Thyroid gland (tissue), 4 donors: ENCODE measurements around the gene FRMD4A.

ENCODE experiments used
- POLR2A ChIP-seq, 2 donors: fragments of 450-650 bp; IDR thresholded peaks; one replicate each; pipeline ENCODE4 v1.6.1; 2017; ENCODE audit warnings: antibody characterized with exemption in 2 of 2, mild to moderate bottlenecking in 2 of 2, moderate library complexity in 1 of 2
- TF ChIP-seq, protein P1 (sequence below), 6 experiments: fragments of 200-600 bp in 3 of 6; fragments of 450-650 bp in 3 of 6; sonication (generic) in 3 of 6; IDR thresholded peaks; one replicate each; pipeline ENCODE4 v1.5.1; 2016 to 2019; ENCODE audit warnings: antibody characterized with exemption in 6 of 6, mild to moderate bottlenecking in 2 of 6, inconsistent platforms in 1 of 6, moderate library complexity in 1 of 6

DNA sequence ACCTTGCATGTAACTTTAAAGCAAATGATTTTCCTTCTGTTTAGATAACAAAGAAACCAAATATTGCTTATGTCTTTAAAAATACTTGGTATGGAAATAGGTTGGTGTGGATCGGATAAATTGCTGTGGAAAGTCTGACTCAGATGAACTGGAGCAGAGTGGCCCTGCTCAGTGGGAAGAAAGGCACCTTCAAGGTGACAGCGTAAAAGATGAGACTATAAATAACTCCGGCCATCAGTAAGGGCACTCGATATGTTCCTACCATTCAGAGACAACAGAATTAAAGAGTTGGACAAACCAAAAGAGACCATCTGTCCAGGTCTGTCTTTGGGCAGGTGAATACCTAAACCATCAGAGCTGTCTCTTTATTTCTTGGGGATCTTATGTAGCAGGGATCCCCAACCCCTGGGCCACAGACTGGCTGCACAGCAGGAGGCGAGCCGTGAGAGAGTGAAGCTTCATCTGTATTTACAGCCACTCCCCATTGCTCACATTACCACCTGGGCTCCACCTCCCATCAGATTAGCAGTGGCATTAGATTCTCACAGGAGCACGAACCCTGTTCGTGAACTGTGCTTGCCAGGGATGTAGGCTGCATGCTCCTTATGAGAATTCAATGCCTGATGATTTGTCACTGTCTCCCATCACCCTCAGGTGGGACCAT is 386.9 kb downstream of the FRMD4A start:
- TF ChIP-seq, protein P1, sequence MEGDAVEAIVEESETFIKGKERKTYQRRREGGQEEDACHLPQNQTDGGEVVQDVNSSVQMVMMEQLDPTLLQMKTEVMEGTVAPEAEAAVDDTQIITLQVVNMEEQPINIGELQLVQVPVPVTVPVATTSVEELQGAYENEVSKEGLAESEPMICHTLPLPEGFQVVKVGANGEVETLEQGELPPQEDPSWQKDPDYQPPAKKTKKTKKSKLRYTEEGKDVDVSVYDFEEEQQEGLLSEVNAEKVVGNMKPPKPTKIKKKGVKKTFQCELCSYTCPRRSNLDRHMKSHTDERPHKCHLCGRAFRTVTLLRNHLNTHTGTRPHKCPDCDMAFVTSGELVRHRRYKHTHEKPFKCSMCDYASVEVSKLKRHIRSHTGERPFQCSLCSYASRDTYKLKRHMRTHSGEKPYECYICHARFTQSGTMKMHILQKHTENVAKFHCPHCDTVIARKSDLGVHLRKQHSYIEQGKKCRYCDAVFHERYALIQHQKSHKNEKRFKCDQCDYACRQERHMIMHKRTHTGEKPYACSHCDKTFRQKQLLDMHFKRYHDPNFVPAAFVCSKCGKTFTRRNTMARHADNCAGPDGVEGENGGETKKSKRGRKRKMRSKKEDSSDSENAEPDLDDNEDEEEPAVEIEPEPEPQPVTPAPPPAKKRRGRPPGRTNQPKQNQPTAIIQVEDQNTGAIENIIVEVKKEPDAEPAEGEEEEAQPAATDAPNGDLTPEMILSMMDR (IDR thresholded peaks at IDR 0.05): no peak
- TF ChIP-seq POLR2A (IDR thresholded peaks at IDR 0.05): no peak
